ENCODE results near the gene OLFM2. TPM values are rescaled to one million over a fixed set of nuclear protein-coding genes. Genes with fewer than 3 reads are reported as not detected.

Gene OLFM2
- total and polyA plus RNA-seq, 2 of the 4 experiments (the other 2 are of a cell fraction), result 2.7 to 5.1 TPM

DNA sequence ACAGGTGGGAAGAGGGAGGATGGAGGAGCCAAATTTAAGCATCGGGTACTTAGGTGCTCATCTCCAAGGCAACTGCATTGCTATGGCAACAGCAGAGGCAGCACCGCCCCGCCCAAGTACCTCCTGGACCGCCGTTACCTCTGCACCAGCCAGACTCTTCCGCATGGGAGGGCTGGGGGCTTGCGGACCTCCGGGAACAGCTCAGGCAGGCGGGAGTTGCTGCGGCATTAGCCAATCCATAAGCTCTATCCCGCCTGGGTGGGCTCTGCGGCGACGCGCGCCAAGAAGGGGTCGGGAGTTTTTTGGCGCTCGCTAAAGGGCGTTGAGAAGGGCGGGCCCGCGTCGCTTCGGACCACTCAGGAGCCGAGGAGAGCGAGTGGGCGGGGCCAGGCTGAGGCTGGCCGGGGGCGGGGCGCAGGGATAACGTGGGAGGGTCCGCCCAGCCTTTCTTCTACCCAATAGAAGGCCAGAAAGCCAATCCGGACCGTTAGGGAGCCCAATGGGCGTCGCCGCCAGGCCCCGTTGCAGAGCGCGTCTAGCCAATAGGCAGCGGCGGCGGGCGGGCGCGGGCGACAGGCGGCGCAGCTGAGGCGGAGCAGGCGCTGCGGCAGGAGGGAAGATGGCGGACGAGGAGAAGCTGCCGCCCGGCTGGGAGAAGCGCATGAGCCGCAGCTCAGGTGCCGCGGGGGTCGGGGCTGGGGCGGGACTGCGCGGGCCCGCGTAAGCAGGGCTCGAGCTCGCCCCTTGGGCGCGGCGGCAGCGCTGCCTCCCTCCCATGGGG, 101.4 kb downstream of the OLFM2 start, which contains the start of gene PIN1:
Gene PIN1 (plus strand): TSS at position 593 of the 781 bp plus-strand sequence. CDS start 27 bp downstream, at position 620.
- Histone ChIP-seq H2AK5ac (ENCODE audit: low read depth, low read length) (peak within 1 kb of the TSS; percentile 20), H3K27ac (ENCODE audit: insufficient read depth, low read length) (peak within 1 kb of the TSS; percentile 44; the same call in 1 of the 2 replicates), H3K18ac (ENCODE audit: low read depth, low read length) (no peak within 1 kb of the TSS), H2AFZ (replicated peaks; ENCODE audit: low read length, poor library complexity) (peak within 1 kb of the TSS; percentile 92), H2AK9ac (replicated peaks; ENCODE audit: low read depth, low read length, poor library complexity) (peak within 1 kb of the TSS; percentile 75), H3K27me3 (ENCODE audit: control insufficient read depth, insufficient read depth, low read length) (no peaks in the 10 kb centered on the region), H4K8ac (ENCODE audit: low read depth in 2 of 2, low read length in 2 of 2) (peak within 1 kb of the TSS in 1 of 2 experiments; percentile 77; a peak in 1 of 4 replicates), H3K23ac (ENCODE audit: low read depth, low read length) (peak within 1 kb of the TSS; percentile 48; the same call in 1 of the 2 replicates), H3K4me2 (ENCODE audit: low read depth, low read length) (peak within 1 kb of the TSS; percentile 85), H2BK5ac (ENCODE audit: low read depth, low read length, poor library complexity, severe bottlenecking) (peak within 1 kb of the TSS; percentile 49), H2BK20ac (ENCODE audit: low read depth, low read length) (no peak within 1 kb of the TSS), H3K9ac (ENCODE audit: low read depth, low read length) (peak within 1 kb of the TSS; percentile 53), H2BK120ac (ENCODE audit: low read depth, low read length) (no peak within 1 kb of the TSS), H3K14ac (replicated peaks; ENCODE audit: low read depth, low read length) (peak within 1 kb of the TSS; percentile 71), H3K36me3 (ENCODE audit: control insufficient read depth, insufficient read depth, low read length) (peaks cover 12% of the 10 kb centered on the region), H2BK15ac (ENCODE audit: low read depth, low read length) (no peak within 1 kb of the TSS), H3K4me1 (ENCODE audit: control insufficient read depth, insufficient read depth, low read length) (no peaks in the 10 kb centered on the region; the same call in 1 of the 2 replicates), H4K20me1 (ENCODE audit: insufficient read depth, low read length) (peaks cover 3% of the 10 kb centered on the region; the same call in 1 of the 2 replicates), H3K4me3 (ENCODE audit: insufficient read depth, low read depth, low read length) (peak within 1 kb of the TSS; percentile 88), H3K79me1 (ENCODE audit: low read depth in 1 of 2, low read length in 2 of 2) (peaks cover 21 to 64% of the 10 kb centered on the region in 2 experiments), H4K5ac (ENCODE audit: low read depth, low read length) (no peak within 1 kb of the TSS), H3K9me1 (ENCODE audit: insufficient read depth, low read length) (peaks cover 10% of the 10 kb centered on the region; the same call in 1 of the 2 replicates), H3K9me3 (ENCODE audit: control insufficient read depth, insufficient read depth, low read length) (no peaks in the 10 kb centered on the region), H3K56ac (ENCODE audit: extremely low read depth, insufficient read depth, low read length) (0 out of 2 replicates have a peak within 1 kb of the TSS, but pooled peaks have one; percentile 16), H4K91ac (ENCODE audit: insufficient read depth, low read depth, low read length) (peak within 1 kb of the TSS; percentile 15; the same call in 1 of the 2 replicates), H3K4ac (ENCODE audit: low read depth, low read length) (peak within 1 kb of the TSS; percentile 28)
- peak; percentile 97 for DNase-seq
- dilution Hi-C loops (cut with HindIII; ENCODE audit: low sequenced_read_pairs, unreplicated experiment), result no loop called here
- BruUV-seq (replicated peaks), result no TSS peak
- intact Hi-C loops (cut with micrococcal nuclease), result no loop called here
- in situ Hi-C loops (cut with MboI; ENCODE audit: low sequenced_read_pairs), result no loop called here
- ChIA-PET POLR2A (ENCODE audit: unreplicated experiment) (interaction anchor here (0.6 to 0.7 kb wide), 4 partner anchors 10 to 1914 kb away, joined by 3 to 18 read pairs (median 10); no protein-coding TSS in a partner anchor), CTCF (interaction anchor here (0.6 kb wide), 1 partner anchor 18 kb away, joined by 3 read pairs; no protein-coding TSS in a partner anchor)
- ATAC-seq (ENCODE audit: low read depth), result peak; percentile 98
- WGBS, 2 experiments (ENCODE audit: extremely low coverage in 2 of 2, insufficient read length in 1 of 2), result 1% methylated on average over 55 of the region's 73 CpGs; no CpG with 5 or more reads in 1 of the 2 experiments
- TF ChIP-seq RAD21 (IDR thresholded peaks at IDR 0.05; ENCODE audit: low read length) (no peak), MAFK (IDR thresholded peaks at IDR 0.05; ENCODE audit: low read depth, low read length) (no peak), MXI1 (IDR thresholded peaks at IDR 0.05; ENCODE audit: borderline replicate concordance, low read depth, low read length) (peak; percentile 72; the same call in 1 of the 2 replicates), NFE2L2 (IDR thresholded peaks at IDR 0.05; ENCODE audit: low read depth, low read length) (no peak), CEBPB (IDR thresholded peaks at IDR 0.05; ENCODE audit: low read depth, low read length) (no peak), FOS (IDR thresholded peaks at IDR 0.05; ENCODE audit: low read depth, low read length) (peak; percentile 73; the same call in 1 of the 2 replicates), BHLHE40 (IDR thresholded peaks at IDR 0.05; ENCODE audit: low read depth, low read length) (no peak), RCOR1 (IDR thresholded peaks at IDR 0.05; ENCODE audit: insufficient replicate concordance, low read length) (peak; percentile 76), MAZ (IDR thresholded peaks at IDR 0.05; ENCODE audit: borderline replicate concordance, low read depth, low read length) (peak; percentile 26; the same call in 1 of the 2 replicates), SMC3 (IDR thresholded peaks at IDR 0.05; ENCODE audit: low read depth, low read length) (no peak), POLR2A (IDR thresholded peaks at IDR 0.05; ENCODE audit: low read depth, low read length) (peak; percentile 46; the same call in 1 of the 2 replicates)
- TF ChIP-seq, protein P1, sequence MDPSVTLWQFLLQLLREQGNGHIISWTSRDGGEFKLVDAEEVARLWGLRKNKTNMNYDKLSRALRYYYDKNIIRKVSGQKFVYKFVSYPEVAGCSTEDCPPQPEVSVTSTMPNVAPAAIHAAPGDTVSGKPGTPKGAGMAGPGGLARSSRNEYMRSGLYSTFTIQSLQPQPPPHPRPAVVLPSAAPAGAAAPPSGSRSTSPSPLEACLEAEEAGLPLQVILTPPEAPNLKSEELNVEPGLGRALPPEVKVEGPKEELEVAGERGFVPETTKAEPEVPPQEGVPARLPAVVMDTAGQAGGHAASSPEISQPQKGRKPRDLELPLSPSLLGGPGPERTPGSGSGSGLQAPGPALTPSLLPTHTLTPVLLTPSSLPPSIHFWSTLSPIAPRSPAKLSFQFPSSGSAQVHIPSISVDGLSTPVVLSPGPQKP (IDR thresholded peaks at IDR 0.05; ENCODE audit: borderline replicate concordance, low read depth, low read length), result no peak
- TF ChIP-seq, protein P2, sequence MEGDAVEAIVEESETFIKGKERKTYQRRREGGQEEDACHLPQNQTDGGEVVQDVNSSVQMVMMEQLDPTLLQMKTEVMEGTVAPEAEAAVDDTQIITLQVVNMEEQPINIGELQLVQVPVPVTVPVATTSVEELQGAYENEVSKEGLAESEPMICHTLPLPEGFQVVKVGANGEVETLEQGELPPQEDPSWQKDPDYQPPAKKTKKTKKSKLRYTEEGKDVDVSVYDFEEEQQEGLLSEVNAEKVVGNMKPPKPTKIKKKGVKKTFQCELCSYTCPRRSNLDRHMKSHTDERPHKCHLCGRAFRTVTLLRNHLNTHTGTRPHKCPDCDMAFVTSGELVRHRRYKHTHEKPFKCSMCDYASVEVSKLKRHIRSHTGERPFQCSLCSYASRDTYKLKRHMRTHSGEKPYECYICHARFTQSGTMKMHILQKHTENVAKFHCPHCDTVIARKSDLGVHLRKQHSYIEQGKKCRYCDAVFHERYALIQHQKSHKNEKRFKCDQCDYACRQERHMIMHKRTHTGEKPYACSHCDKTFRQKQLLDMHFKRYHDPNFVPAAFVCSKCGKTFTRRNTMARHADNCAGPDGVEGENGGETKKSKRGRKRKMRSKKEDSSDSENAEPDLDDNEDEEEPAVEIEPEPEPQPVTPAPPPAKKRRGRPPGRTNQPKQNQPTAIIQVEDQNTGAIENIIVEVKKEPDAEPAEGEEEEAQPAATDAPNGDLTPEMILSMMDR (conservative IDR thresholded peaks at IDR 0.05; ENCODE audit: low read depth, low read length), result peak; percentile 82
